ENCODE results near the gene THADA. TPM values are rescaled to one million over a fixed set of nuclear protein-coding genes. Genes with fewer than 3 reads are reported as not detected.

THADA gene
- total RNA-seq, 1 donor from 2014 or later = 32.9 TPM

GRCh38 chr2:43616967-43617680, 21.3 kb upstream of the THADA start:
- intact Hi-C loops (cut with DNase I) = no loop called here
- TF ChIP-seq, protein P1, sequence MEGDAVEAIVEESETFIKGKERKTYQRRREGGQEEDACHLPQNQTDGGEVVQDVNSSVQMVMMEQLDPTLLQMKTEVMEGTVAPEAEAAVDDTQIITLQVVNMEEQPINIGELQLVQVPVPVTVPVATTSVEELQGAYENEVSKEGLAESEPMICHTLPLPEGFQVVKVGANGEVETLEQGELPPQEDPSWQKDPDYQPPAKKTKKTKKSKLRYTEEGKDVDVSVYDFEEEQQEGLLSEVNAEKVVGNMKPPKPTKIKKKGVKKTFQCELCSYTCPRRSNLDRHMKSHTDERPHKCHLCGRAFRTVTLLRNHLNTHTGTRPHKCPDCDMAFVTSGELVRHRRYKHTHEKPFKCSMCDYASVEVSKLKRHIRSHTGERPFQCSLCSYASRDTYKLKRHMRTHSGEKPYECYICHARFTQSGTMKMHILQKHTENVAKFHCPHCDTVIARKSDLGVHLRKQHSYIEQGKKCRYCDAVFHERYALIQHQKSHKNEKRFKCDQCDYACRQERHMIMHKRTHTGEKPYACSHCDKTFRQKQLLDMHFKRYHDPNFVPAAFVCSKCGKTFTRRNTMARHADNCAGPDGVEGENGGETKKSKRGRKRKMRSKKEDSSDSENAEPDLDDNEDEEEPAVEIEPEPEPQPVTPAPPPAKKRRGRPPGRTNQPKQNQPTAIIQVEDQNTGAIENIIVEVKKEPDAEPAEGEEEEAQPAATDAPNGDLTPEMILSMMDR (IDR thresholded peaks at IDR 0.05) = no peak
- Histone ChIP-seq H3K27me3 (no peaks in the 10 kb centered on the region), H3K9me3 (no peaks in the 10 kb centered on the region), H3K4me3 (no peak overlapping the region), H3K4me1 (no peaks in the 10 kb centered on the region), H3K27ac (no peak overlapping the region), H3K36me3 (no peaks in the 10 kb centered on the region)
- ATAC-seq (no peak), DNase-seq (no peak)

GRCh38 chr2:43612944-43613343, 17.1 kb upstream of the THADA start:
- Histone ChIP-seq H3K27me3 (no peaks in the 10 kb centered on the region), H3K4me1 (no peaks in the 10 kb centered on the region), H3K27ac (peak overlapping the region; percentile 63), H3K9me3 (no peaks in the 10 kb centered on the region), H3K36me3 (no peaks in the 10 kb centered on the region), H3K4me3 (no peak overlapping the region)
- TF ChIP-seq, protein P1 (IDR thresholded peaks at IDR 0.05) = no peak
- ATAC-seq = peak; percentile 39
- no peak for DNase-seq
- intact Hi-C loops (cut with DNase I) = no loop called here

DNA sequence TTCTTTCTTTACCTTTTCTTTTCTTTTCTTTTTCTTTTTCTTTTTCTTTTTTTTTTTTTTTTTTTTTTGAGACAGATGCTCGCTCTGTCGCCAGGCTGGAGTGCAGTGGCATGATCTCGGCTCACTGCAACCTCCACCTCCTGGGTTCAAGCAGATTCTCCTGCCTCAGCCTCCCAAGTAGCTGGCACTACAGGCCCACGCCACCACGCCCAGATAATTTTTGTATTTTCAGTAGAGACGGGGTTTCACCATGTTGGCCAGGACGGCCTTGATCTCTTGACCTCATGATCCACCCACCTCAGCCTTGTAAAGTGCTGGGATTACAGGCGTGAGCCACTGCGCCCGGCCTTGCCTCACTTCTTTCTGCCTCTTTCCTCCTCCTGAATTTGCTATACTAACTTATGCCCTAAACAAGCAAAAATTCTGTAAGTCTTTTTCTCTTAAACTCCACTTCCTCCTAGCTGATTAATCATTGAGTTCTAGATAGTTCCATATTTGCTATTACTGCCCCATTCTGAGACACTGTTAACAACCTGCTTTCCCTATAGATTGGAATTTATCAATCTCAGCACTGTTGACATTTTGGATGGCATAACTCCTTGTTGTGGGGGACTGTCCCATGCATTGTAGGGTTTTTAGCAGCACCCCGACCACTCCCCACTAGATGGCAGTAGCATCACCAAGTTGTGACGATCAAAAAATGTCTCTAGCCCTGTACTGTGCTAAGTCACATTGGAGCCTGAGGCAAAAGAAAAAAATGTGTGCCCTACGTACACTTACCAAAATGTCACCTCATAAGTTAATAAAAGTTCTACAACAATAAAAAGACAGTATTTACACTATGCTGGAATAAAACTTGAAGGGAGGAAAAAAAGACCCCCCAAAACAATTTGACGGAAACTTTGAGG, 16.4 kb upstream of the THADA start:
- H3K27me3 ChIP-seq = no peaks in the 10 kb centered on the region
- no peaks in the 10 kb centered on the region for H3K36me3 ChIP-seq
- no peak overlapping the region for H3K4me3 ChIP-seq
- no peaks in the 10 kb centered on the region for H3K4me1 ChIP-seq
- TF ChIP-seq, protein P1 (IDR thresholded peaks at IDR 0.05) = peak; percentile 86
- intact Hi-C loops (cut with DNase I) = no loop called here
- DNase-seq = no peak
- ATAC-seq = peak; percentile 96
- H3K9me3 ChIP-seq = no peaks in the 10 kb centered on the region
- peak overlapping the region; percentile 63 for H3K27ac ChIP-seq

- H3K36me3 ChIP-seq = no peaks in the 10 kb centered on the region
- H3K27me3 ChIP-seq = no peaks in the 10 kb centered on the region
- H3K9me3 ChIP-seq = no peaks in the 10 kb centered on the region
- no peak overlapping the region for H3K4me3 ChIP-seq
- H3K4me1 ChIP-seq = no peaks in the 10 kb centered on the region
- TF ChIP-seq, protein P1 (IDR thresholded peaks at IDR 0.05) = no peak
- no peak for ATAC-seq
- DNase-seq = no peak
- intact Hi-C loops (cut with DNase I) = no loop called here
- no peak overlapping the region for H3K27ac ChIP-seq
Observed at GRCh38 chr2:43610361-43610760, 14.5 kb upstream of the THADA start.

DNA sequence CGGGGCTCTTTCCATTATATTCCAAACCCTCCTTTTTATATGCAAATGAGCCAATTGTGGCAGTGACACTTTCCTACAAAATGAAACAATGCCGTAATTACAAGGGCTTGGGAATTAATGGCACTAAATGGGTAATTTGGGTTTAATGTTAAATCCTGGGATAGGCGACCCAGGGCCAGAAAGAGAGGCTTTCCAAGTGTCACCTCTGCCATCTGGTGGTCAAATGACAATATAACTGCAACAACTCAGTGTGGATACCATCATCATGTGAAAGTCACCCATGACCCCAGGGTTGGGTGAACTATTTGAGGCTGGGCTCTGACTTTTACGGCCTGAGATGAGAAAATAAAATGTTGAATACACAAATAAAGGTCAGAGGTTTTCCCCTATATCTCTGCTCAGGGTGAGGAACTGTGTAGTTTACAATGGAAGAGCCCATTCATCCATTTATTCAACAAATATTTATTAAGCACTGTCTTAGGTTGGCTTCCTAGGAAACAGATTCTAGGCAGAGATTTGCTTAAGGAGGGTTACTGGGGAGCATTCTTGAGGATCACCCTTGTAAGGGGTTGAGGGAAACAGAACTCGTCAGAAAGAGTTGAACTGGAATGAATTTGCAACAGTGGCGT, 13.6 kb upstream of the THADA start:
- Histone ChIP-seq H3K9me3 (no peaks in the 10 kb centered on the region), H3K36me3 (no peaks in the 10 kb centered on the region), H3K4me3 (no peak overlapping the region), H3K27me3 (no peaks in the 10 kb centered on the region), H3K27ac (no peak overlapping the region), H3K4me1 (no peaks in the 10 kb centered on the region)
- ATAC-seq (peak; percentile 86), DNase-seq (no peak)
- intact Hi-C loops (cut with DNase I) = no loop called here
- TF ChIP-seq, protein P1 (IDR thresholded peaks at IDR 0.05) = peak; percentile 71
